Activated naive CD4-positive, alpha-beta T cell treated with anti-CD3 and anti-CD28 coated beads for 36 hours (primary cell): Measurements from ENCODE around the gene PPM1L. TPM values are rescaled to one million over a fixed set of nuclear protein-coding genes. Genes with fewer than 3 reads are reported as not detected.

Experiments used
- CTCF ChIA-PET: fragments of 350-600 bp; sonication (Branson Sonifier 250); formaldehyde crosslinking; loops from one replicate; lab custom pipeline; 2021; ENCODE audit warnings: antibody characterized with exemption; lab: Charles Lee
- DNase-seq: peaks from one replicate; pipeline ENCODE4 v3.0.0-alpha.2; 2020
- H3K27ac Mint-ChIP-seq: one replicate; pipeline ENCODE4 v1.8.0; 2021; ENCODE audit warnings: mild to moderate bottlenecking, mixed read lengths
- H3K27me3 Mint-ChIP-seq: one replicate; pipeline ENCODE4 v1.8.0; 2021; ENCODE audit warnings: low read depth, mixed read lengths
- H3K36me3 Mint-ChIP-seq: one replicate; pipeline ENCODE4 v1.8.0; 2021; ENCODE audit warnings: low read depth, mixed read lengths
- H3K4me1 Mint-ChIP-seq: one replicate; pipeline ENCODE4 v1.8.0; 2021; ENCODE audit warnings: low read depth, mixed read lengths
- H3K4me3 Mint-ChIP-seq: one replicate; pipeline ENCODE4 v1.8.0; 2021; ENCODE audit warnings: mild to moderate bottlenecking, moderate library complexity, mixed read lengths
- H3K9me3 Mint-ChIP-seq: one replicate; pipeline ENCODE4 v1.8.0; 2021; ENCODE audit warnings: mixed read lengths
- intact Hi-C: fragments of 100-400 bp; cut with micrococcal nuclease; formaldehyde crosslinking; loops from one replicate; pipeline ENCODE4 v1.15.1; 2023
- total RNA-seq, 2 experiments: library from RNA; stranded (reverse); gene quantifications; one replicate each; pipeline ENCODE4 v1.2.3, GENCODE V29; 2021

PPM1L gene
- total RNA-seq, 2 experiments from 2014 or later: 2.1 TPM

DNA sequence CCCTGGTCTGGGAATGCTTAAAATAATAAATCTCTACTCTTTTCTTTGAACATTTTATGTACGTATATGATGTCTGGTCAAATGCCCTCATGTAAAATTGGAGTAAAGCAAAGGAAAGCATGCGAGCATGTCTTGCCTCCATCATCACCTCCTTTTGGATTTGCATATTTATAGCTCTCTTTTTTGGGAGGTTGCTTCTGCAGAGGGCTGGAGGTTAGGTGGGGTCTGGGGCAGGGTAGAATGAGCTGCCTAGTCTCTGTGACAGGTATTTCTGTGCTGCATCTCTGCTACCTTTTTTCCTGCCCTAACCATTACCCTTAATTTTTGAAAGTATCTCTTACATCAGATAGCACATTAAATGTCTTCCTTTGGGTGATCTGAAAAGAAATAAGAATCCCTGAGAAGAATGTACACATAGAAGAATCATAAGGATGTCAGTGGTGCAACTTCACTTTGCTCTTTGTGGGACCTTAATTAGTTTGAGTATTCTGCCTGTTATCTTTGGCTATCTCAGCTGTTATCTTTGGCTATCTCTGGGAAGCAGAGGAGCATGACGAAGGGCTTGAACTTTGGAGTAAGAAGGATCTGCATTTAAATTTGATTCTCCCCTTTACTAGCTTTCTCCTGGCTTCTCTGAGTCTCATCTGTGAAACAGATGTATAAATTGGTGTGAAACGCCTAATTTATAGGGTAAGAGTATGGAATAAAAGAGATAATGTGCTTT is 40.2 kb downstream of the PPM1L start:
- H3K4me3 Mint-ChIP-seq: no peak overlapping the region
- peaks cover under 1% of the 10 kb centered on the region for H3K4me1 Mint-ChIP-seq
- intact Hi-C loops: no loop called here
- no peak overlapping the region for H3K27ac Mint-ChIP-seq
- CTCF ChIA-PET: no interaction called here
- H3K36me3 Mint-ChIP-seq: no peaks in the 10 kb centered on the region
- DNase-seq: no peak
- no peaks in the 10 kb centered on the region for H3K9me3 Mint-ChIP-seq
- no peaks in the 10 kb centered on the region for H3K27me3 Mint-ChIP-seq

DNA sequence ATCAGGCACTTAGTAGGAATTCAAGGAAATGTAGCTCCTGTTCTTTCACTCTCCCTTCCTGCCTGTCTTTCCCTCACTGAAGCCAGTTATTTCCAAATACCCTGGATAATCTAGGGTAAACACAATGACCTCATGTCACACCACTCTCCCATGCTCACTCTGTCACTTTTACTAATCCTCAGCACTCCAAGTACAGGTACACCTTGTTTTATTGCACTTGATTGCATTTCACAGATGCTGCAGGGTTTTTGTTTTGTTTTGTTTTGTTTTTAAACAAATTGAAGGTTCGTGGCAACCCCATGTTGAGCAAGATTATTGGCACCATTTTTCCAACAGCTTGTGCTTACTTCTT is 40.8 kb downstream of the PPM1L start:
- CTCF ChIA-PET: interaction anchor here (0.8 kb wide), 1 partner anchor 41 kb away, joined by 4 read pairs; the partner anchor contains the start of gene PPM1L
- H3K36me3 Mint-ChIP-seq: no peaks in the 10 kb centered on the region

DNA sequence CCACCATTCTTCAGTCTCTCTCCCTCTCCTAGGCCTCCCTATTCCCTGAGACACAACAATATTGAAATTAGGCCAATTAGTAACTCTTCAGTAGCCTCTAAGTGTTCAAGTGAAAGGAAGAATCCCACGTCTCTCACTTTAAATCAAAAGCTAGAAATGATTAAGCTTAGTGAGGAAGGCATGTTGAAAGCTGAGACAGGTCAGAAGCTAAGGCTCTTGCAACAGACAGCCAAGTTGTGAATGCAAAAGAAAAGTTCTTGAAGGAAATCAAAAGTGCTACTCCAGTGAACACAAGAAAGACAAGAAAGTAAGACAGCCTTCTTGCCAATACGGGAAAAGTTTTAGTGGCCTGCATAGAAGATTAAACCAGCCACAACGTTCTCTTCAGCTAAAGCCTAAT is 41.3 kb downstream of the PPM1L start:
- Mint-ChIP-seq H3K9me3 (no peaks in the 10 kb centered on the region), H3K27ac (no peak overlapping the region), H3K4me1 (peaks cover 10% of the 10 kb centered on the region), H3K4me3 (no peak overlapping the region), H3K36me3 (no peaks in the 10 kb centered on the region), H3K27me3 (no peaks in the 10 kb centered on the region)
- no peak for DNase-seq
- intact Hi-C loops: no loop called here
- CTCF ChIA-PET: interaction anchor here (0.8 kb wide), 1 partner anchor 41 kb away, joined by 4 read pairs; the partner anchor contains the start of gene PPM1L

More for the DNA sequence above, 40.8 kb downstream of the PPM1L start:
- no peak for DNase-seq
- intact Hi-C loops: no loop called here
- Mint-ChIP-seq H3K4me3 (no peak overlapping the region), H3K9me3 (no peaks in the 10 kb centered on the region), H3K27ac (no peak overlapping the region), H3K27me3 (no peaks in the 10 kb centered on the region), H3K4me1 (peaks cover 5% of the 10 kb centered on the region)

DNA sequence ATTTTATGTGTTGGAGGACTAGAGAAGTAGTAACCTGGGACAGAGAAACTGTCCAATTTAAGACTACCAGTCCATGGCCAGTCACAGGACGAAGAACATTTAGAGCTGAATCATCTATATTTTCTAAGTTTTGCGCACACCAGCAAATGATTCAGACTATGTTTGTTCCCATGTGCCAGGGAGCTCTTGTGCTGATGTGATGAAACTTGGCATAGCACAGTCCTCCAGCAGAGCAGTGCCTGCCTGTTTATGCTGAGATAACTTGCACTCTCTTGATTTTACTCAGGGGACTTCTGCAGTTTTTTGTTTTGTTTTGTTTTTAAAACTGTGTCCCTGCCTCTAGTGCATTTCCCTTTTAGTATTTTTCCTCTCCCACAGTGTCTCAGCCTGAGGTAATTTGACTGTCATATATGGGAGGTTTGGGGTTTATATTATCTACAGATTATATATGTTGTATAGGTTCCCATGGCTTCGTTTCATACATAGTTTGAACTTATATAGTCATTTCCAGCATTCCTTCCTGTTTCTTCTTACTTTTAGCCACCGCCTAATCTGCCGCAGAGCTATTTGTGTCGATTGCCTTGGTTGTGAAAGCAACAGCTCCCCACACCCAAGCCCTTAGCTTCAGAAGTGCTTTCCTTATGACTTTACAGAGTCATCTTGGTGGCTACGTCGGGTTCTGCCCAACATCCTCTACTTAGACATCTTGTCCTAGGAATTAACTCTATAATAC is 45.5 kb downstream of the PPM1L start:
- Mint-ChIP-seq H3K9me3 (no peaks in the 10 kb centered on the region), H3K4me3 (no peak overlapping the region), H3K27me3 (no peaks in the 10 kb centered on the region), H3K36me3 (no peaks in the 10 kb centered on the region), H3K4me1 (peaks cover 10% of the 10 kb centered on the region), H3K27ac (peak overlapping the region; percentile 69)
- intact Hi-C loops: loop anchor here (1.0 to 2.0 kb wide), 5 partner anchors 46 to 548 kb away; partner anchors contain the start of genes KPNA4 and NMD3
- DNase-seq: peak; percentile 72
- CTCF ChIA-PET: no interaction called here

DNA sequence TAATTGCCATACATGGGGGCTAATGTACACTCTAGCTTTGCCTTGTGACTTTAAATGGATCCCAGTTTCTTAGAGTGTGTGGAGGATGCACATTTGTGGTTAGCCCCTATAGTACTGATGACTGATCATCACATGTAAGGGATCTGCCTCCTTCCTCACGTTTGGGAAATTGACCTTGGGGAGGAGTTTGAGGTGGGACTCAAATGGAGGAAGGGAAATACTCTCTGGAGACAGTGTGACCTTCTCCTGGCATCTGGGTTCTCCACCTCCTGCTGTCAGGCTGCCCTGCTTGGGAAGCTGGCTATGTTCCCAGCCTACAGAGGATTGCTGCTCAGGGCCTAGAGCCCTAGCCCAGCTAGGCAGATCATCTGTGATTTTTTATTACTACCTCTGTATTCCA is 48.7 kb downstream of the PPM1L start:
- no peak overlapping the region for H3K27ac Mint-ChIP-seq

DNA sequence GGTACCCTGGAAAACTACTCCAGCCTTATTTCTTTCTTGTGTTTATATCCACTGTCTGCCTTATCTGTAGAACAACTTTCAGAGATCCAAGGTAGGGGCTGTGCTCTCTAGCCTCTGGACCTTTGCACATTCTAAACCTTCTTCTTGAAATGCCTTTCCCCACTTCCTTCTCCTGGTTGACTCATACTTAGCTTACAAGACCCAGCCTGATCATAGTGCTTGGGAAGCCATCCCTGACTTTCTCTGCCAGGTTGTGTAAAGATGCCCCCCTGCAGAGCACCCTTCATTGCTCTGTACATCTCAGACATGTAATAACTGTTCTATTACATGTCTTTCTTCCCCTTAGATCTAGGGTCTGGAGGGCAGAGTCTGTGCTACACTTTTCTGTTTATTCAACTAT is 50.1 kb downstream of the PPM1L start:
- intact Hi-C loops: no loop called here
- H3K4me3 Mint-ChIP-seq: no peak overlapping the region
- no peaks in the 10 kb centered on the region for H3K36me3 Mint-ChIP-seq
- peaks cover 10% of the 10 kb centered on the region for H3K4me1 Mint-ChIP-seq
- H3K9me3 Mint-ChIP-seq: no peaks in the 10 kb centered on the region
- CTCF ChIA-PET: no interaction called here
- H3K27me3 Mint-ChIP-seq: no peaks in the 10 kb centered on the region
- no peak for DNase-seq
- no peak overlapping the region for H3K27ac Mint-ChIP-seq

More for the DNA sequence above, 48.7 kb downstream of the PPM1L start:
- no peaks in the 10 kb centered on the region for H3K36me3 Mint-ChIP-seq
- no peaks in the 10 kb centered on the region for H3K9me3 Mint-ChIP-seq
- intact Hi-C loops: no loop called here
- no peak overlapping the region for H3K4me3 Mint-ChIP-seq
- H3K27me3 Mint-ChIP-seq: no peaks in the 10 kb centered on the region
- no peak for DNase-seq
- CTCF ChIA-PET: no interaction called here
- H3K4me1 Mint-ChIP-seq: peaks cover 10% of the 10 kb centered on the region

DNA sequence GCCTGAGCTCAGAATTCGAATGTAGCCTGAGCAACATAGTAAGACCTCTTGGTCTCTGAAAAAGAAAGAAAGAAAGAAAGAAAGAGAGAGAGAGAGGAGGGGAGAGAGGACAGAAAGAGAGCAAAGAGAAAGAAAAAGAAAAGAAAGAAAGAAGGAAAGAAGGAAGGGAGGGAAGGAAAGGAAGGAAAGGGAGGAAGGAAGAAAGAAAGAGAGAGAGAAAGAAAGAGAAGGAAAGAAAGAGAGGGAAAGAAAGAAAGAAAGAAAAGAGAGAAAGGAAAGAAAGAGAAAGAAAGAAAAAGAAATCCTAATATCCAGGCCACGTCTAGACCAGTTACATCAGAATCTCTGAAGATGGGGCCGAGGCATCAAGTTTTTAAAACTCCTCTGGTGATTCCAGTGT is 50.7 kb downstream of the PPM1L start:
- no peak overlapping the region for H3K4me3 Mint-ChIP-seq
- intact Hi-C loops: no loop called here
- no peak overlapping the region for H3K27ac Mint-ChIP-seq
- H3K4me1 Mint-ChIP-seq: peaks cover 6% of the 10 kb centered on the region
- CTCF ChIA-PET: no interaction called here
- H3K27me3 Mint-ChIP-seq: no peaks in the 10 kb centered on the region
- DNase-seq: no peak
- H3K36me3 Mint-ChIP-seq: no peaks in the 10 kb centered on the region
- H3K9me3 Mint-ChIP-seq: no peaks in the 10 kb centered on the region

DNA sequence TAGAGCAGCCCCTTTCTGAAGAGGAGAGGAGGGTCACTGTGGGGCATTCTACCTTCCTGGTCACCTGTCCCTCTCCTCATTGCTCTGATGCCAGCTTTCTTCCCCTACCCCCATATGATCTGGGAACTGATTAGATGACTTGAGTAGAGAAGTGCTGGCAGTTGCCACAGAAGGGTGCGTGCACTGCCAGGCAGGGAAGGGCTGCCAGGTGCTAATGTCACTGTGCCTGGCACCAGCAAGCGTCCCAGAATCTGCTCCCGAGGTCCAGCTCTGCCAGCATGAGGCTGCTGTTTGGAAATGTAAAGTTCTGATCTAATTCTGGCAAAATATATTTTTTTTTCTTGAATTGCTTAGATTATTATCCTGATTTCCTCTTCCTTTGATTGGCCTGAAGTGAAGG is 52.8 kb downstream of the PPM1L start:
- Mint-ChIP-seq H3K9me3 (no peaks in the 10 kb centered on the region), H3K4me1 (no peaks in the 10 kb centered on the region), H3K36me3 (no peaks in the 10 kb centered on the region), H3K27me3 (no peaks in the 10 kb centered on the region), H3K4me3 (no peak overlapping the region), H3K27ac (no peak overlapping the region)
- intact Hi-C loops: no loop called here
- CTCF ChIA-PET: no interaction called here
- DNase-seq: no peak

DNA sequence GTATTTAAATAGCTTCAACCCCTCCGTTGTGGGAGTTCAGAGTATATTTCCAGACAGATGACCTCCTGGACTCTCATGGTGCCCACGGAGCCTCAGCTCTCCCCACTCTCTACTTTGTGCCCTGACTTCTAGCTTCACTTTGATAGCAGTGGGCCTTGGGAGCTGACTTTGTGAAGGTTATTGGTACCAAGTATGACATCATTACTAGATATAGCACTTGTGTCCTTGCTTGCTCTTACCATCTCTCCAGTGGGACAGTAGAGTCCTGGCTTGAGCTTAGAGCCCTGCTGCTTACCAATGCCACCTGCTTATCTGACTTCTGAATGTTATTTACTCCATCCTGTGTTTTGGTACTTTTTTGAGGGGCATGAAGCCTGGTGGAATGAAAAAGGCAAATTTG is 53.4 kb downstream of the PPM1L start:
- Mint-ChIP-seq H3K4me3 (no peak overlapping the region), H3K4me1 (no peaks in the 10 kb centered on the region), H3K36me3 (no peaks in the 10 kb centered on the region), H3K9me3 (no peaks in the 10 kb centered on the region), H3K27ac (no peak overlapping the region), H3K27me3 (no peaks in the 10 kb centered on the region)
- DNase-seq: no peak
- intact Hi-C loops: no loop called here
- CTCF ChIA-PET: no interaction called here

DNA sequence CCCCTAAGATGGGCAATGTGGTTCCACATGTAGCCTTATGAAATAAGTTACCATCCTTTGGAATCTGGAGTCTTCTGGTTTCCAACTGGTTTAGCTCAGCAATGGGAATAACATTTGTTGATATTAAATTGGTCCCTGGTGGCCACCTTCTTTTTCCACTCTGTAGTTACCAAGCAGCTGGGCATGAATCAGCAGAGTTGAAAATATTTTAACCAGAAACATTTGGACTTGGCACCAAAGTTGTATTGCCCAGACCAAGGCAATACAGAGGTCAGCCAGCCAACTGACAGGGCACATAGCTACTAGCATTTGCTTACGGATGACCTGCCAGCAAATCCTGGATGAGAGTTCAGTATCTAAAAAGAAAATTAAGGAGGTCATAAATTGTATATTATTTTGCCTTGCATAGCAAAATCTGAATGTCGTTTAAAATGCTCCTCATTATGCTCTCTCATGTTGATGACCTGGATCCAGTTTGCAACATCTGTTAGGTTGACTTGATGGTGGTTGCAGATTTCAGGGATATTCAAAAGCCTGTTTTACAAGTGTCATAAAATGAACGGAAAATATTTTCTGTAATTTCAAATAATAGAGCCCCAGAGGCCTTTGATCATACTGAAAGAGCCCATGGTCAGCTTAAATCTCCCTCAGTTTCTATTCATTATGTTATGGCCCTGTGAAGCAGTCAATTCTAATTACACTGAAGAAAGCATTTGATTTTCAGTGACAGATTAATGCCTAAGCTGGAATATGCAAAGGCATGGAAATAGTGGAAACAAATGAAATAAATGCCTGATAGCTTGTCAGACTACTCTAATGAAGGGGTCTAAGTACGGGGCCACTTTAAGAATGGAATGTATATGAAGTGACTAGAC is 54.6 kb downstream of the PPM1L start:
- CTCF ChIA-PET: no interaction called here
- no peaks in the 10 kb centered on the region for H3K9me3 Mint-ChIP-seq
- intact Hi-C loops: no loop called here
- H3K36me3 Mint-ChIP-seq: no peaks in the 10 kb centered on the region
- H3K27me3 Mint-ChIP-seq: no peaks in the 10 kb centered on the region
- no peak overlapping the region for H3K27ac Mint-ChIP-seq
- H3K4me3 Mint-ChIP-seq: no peak overlapping the region
- no peaks in the 10 kb centered on the region for H3K4me1 Mint-ChIP-seq
- DNase-seq: no peak

DNA sequence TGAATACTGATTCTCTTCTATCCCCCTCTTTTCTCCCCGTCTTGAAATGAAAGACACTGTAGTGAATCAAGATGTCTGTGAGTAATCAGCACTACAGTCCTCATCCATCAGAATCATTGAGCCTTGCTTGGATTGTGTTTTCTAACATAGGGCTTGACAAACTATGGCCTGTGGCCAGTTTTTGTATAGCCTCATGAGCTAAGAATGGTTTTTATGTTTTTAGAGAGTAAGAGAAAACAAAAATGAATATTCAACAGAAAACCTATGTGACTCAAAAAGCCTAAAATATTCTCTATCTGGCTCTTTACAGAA is 55.2 kb downstream of the PPM1L start:
- DNase-seq: no peak
- Mint-ChIP-seq H3K36me3 (no peaks in the 10 kb centered on the region), H3K4me3 (no peak overlapping the region), H3K4me1 (no peaks in the 10 kb centered on the region), H3K27ac (no peak overlapping the region), H3K9me3 (no peaks in the 10 kb centered on the region), H3K27me3 (no peaks in the 10 kb centered on the region)
- CTCF ChIA-PET: interaction anchor here (0.6 kb wide), 1 partner anchor 507 kb away, joined by 3 read pairs; no protein-coding TSS in a partner anchor
- intact Hi-C loops: no loop called here

DNA sequence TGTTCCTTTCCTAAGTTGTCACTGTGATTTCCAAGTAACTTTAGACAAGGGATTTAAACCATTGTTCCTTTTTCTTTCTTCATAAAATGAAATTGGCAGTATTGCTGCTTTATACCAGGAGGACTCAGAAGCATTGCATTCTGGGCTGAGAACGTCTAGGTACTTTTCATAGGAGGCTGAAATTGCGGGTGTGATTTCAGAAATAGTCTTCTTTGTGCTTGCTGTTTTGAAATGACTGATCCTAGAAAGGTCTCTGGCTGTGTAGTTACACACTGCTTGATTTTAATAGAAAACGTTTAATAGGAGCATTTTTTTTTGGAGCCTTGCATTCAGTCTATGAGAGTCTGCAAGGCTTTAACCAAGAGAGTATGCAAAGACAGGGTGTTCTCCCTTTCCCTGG is 56.3 kb downstream of the PPM1L start:
- H3K4me3 Mint-ChIP-seq: no peak overlapping the region
- intact Hi-C loops: no loop called here
- H3K27ac Mint-ChIP-seq: no peak overlapping the region
- DNase-seq: no peak
- no peaks in the 10 kb centered on the region for H3K4me1 Mint-ChIP-seq
- CTCF ChIA-PET: no interaction called here
- H3K27me3 Mint-ChIP-seq: no peaks in the 10 kb centered on the region
- no peaks in the 10 kb centered on the region for H3K9me3 Mint-ChIP-seq
- H3K36me3 Mint-ChIP-seq: no peaks in the 10 kb centered on the region
